Activated T-helper 1 cell treated with anti-CD3 and anti-CD28 coated beads, Interleukin-2, amount 50 U/mL, for 16 hours (primary cell): Measurements from ENCODE around the gene ANKRD24.
A peak's percentile ranks its signal among the peaks of the same experiment; 100 is the strongest.
"Not testable (repeated sequence)": the region's sequence is repeated elsewhere in the genome, so short reads cannot be mapped to it uniquely, and the experiment has no call there.

Experiments
- DNase-seq, 2 donors: peaks; one replicate each; pipeline ENCODE4 v3.0.0-alpha.2; 2020; ENCODE audit warnings: low read depth in 1 of 2, low spot score in 1 of 2

The ANKRD24 gene

GRCh38 chr19:4230237-4230636 lies 47.7 kb downstream of the ANKRD24 start:
- DNase-seq: not testable (repeated sequence)

DNA sequence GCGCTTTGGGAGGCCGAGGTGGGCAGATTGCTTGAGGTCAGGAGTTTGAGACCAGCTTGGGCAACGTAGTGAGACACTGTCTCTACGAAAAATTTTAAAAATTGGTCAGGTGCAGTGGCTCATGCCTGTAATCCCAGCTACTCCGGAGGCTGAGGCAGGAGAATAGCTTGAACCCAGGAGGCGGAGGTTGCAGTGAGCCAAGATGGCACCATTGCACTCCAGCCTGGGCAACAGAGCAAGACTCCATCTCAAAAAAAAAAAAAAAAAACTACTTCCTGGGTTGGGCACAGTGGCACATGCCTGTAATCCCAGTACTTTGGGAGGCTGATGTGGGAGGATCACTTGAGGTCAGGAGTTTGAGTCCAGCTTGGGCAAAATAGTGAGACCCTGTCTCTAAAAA lies 49.0 kb downstream of the ANKRD24 start:
- DNase-seq: not testable (repeated sequence)

DNA sequence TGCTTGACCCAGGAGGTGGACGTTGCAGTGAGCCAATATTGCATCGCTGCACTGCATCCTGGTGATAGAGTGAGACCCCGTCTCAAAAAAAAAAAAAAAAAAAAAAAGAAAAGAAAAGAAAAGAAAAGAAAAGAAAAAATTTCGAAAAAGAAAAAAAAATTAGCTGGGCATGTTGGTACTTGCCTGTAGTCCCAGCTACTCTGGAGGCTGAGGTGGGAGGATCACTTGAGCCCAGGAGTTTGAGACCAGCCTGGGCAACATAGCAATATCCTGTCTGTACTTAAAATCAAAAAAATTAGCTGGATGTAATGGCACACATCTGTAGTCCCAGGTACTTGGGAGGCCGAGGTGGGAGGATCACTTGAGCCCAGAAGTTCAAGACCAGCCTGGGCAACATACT lies 49.6 kb downstream of the ANKRD24 start:
- not testable (repeated sequence) for DNase-seq

GRCh38 chr19:4232614-4233281 lies 50.3 kb downstream of the ANKRD24 start:
- no peak for DNase-seq

- DNase-seq: peak; percentile 50 to 52
Observed at GRCh38 chr19:4233282-4233853, 50.9 kb downstream of the ANKRD24 start.

- DNase-seq: no peak
Observed at GRCh38 chr19:4234142-4234861, 51.8 kb downstream of the ANKRD24 start.

DNA sequence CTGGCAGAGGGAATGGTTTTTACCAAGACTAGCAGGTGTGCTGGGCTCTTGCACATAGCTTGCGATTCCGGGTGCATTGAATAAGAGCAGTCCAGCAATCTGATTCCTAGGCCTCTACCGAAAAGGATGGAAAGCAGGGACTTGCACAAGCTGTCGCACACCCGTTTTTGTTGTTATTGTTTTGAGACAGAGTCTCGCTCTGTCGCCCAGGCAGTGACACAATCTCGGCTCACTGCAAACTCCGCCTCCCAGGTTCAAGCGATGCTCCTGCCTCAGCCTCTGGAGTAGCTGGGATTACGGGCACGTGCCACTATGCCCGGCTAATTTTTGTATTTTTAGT lies 52.3 kb downstream of the ANKRD24 start:
- no peak for DNase-seq

DNA sequence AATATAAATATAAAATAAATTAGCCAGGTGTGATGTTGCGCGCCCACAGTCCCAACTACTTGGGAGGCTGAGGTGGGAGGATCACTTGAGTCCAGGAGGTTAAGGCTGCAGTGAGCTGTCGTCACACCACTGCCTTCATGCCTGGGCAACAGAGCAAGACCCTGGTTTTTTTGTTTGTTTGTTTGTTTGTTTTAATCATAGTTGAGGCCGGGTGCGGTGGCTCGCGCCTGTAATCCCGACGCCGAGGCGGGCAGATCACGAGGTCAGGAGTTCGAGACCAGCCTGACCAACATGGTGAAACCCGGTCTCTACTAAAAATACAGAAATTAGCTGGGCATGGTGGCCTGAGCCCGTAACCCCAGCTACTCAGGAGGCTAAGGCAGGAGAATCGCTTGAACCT lies 55.0 kb downstream of the ANKRD24 start:
- not testable (repeated sequence) for DNase-seq

DNA sequence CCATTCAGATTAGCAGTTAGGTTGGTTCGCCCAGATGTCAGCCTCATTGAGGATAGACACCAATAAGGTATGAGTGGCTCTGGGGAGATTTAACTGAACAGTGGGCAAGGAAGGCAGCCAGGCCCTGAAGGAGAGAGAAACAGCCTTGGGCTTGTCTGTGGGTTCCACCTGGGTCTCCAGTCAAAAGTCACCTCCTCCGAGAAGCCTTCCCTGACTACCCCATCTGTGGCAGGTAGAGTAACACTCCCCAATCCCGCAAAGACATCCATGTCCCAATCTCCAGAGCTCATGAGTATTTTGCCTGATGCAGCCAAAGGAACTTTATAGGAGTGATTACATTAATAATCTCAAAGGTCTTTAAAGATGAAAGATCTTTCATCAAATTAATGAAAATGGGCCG lies 56.3 kb downstream of the ANKRD24 start:
- no peak for DNase-seq

DNA sequence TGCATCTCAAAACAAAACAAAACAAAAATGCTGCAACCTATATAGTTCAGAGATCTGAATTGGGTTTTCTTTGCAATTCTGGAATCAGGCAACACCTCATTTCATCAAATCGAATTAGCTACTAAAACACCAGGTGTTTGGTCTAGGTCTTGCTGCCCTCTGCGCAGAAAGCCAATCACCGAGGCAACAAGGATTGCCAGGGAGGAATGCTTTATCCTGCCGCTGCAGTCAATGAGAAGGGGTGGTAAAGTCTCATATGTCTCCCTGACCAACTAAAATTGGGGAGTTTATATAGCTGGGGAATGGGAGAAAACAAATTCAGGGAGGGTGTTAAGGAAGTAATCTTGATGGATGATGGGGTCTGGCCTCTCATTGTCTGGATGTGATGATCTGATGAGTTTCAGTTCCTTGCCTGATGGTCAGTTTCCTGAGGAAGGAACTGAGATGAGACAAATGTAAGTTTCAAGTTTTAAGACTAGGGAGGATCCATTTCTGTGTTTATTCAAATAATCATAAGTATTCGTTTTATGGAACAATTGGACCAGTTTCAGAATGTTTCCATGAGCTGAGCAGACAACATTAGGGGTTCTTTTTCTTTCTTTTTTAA lies 59.4 kb downstream of the ANKRD24 start:
- no peak for DNase-seq

- not testable (repeated sequence) for DNase-seq
Observed at GRCh38 chr19:4245938-4246337, 63.4 kb downstream of the ANKRD24 start.

- peak; percentile 91 to 95 for DNase-seq
Observed at GRCh38 chr19:4246767-4247593, 64.5 kb downstream of the ANKRD24 start, which contains the start of gene YJU2. Gene YJU2, plus strand, starts transcription at chr19:4247080. Its CDS starts 67 bp downstream, at chr19:4247147.

- no peak for DNase-seq
Observed at GRCh38 chr19:4256563-4256962, 74.1 kb downstream of the ANKRD24 start.

DNA sequence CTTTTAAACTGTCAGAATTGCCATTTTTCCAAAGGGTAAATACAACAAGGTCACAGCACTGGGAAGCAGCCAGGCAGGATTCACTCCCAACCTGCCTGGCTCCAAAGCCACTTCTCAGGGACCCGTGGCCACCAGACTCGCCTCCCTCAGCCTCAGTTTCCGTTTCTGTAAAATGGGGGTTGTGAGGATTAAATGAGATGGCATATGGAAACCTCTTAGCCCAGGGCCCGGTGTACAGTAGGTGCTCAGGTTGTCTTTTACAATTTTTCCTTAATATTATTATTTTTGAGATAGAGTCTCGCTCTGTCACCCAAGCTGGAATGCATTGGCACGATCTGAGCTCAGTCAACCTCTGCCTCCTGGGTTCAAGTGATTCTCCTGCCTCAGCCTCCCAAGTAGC lies 74.5 kb downstream of the ANKRD24 start:
- DNase-seq: no peak

- DNase-seq: no peak
Observed at GRCh38 chr19:4258181-4258580, 75.7 kb downstream of the ANKRD24 start.

DNA sequence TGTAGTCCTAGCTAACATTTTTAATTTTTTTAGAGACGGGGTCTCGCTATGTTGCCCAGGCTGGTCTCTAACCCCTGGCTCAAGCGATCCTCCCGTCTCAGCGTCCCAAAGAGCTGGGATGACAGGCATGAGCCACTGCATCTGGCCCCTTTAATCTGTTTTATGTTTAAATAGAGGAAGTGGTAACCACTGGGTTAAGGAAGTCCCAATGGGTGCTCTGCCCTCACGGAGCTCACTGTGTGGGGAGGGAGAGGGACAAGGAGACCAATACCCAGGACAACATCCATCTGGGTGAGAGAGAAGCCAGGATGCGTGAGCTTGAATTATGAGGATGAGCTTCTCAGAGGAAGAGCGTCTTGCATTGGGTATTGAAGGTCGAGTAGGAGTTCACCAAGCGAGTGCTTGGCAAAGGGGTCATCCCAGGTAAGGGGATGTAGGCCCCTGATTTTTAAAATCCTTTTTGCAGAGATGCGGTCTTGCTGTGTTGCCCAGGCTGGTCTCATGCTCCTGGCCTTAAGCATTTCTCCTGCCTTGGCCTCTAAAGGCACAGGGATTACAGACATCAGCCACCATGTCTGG lies 78.2 kb downstream of the ANKRD24 start:
- no peak for DNase-seq

DNA sequence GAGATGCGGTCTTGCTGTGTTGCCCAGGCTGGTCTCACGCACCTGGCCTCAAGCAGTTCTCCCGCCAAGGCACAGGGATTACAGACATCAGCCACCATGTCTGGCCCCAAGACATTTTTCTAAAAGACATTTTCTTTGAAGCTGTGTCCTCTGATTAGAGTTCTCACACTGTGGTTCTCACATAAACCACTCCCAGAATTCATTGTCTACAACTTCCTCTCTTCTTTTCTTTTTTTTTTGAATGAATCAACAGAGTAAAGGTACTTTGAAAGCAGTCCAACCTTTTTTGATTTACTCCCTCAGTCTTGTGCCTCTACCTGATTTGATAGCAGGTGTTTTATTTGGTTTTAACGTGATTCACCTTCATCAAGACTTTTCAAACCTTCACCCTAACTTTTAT lies 82.3 kb downstream of the ANKRD24 start:
- no peak for DNase-seq

- no peak for DNase-seq
Observed at GRCh38 chr19:4266253-4267000, 83.9 kb downstream of the ANKRD24 start.

DNA sequence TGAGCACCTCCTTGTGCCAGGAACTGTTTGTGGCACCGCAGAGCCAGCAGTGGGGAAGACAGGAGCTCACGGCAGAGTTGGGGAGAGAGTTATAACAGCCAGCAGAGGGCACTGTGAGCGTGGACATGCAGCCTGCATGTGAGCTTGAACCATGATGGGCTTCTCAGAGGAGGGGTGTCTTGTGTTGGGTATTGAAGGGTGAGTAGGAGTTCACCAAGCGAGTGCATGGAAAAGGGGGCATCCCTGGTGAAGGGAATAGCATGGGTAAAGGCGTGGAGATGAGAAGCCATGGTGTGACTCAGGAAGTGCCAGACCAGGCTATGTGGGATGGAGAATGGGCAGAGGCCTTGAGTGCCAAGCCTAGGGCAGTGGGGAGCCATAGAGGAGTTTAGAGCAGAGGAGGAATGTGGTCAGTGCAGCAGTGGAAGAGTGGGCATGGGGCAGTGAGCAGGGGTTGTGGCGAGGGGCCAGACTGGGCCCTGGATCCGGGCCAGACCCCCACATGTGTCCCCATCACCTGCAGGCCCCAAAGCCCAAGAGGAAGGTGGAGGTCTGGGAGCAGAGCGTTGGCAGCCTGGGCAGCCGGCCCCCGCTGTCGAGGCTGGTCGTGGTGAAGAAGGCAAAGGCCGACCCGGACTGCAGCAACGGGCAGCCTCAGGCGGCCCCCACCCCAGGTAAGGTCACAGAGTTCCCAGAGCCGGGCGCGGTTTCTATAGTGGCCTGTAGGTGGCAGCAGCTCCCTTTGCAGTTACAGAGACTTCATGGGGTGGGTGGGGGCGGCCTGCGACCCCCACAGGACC lies 84.8 kb downstream of the ANKRD24 start:
- DNase-seq: peak; percentile 29 to 40
